Stimulated activated CD4-positive, alpha-beta T cell treated with anti-CD3 and anti-CD28 coated beads, Interleukin-15, amount 100 ng/mL, for 1 hour (primary cell): Measurements from ENCODE around the gene PAF1.

Experiments
- DNase-seq, 2 donors: peaks; one replicate each; pipeline ENCODE4 v3.0.0-alpha.2; 2020; ENCODE audit warnings: low read depth in 1 of 2, low spot score in 1 of 2

The PAF1 gene

GRCh38 chr19:39417463-39418181, 26.7 kb upstream of the PAF1 start:
- no peak for DNase-seq

GRCh38 chr19:39416152-39417120, 25.5 kb upstream of the PAF1 start:
- no peak for DNase-seq

- DNase-seq, result no peak
These were observed 24.5 kb upstream of the PAF1 start for GRCh38 chr19:39415111-39416046.

- DNase-seq, result no peak
These were observed 23.2 kb upstream of the PAF1 start for GRCh38 chr19:39413911-39414608.

- no peak for DNase-seq
These were observed 22.5 kb upstream of the PAF1 start for GRCh38 chr19:39413272-39413910.

GRCh38 chr19:39412867-39413271, 22.0 kb upstream of the PAF1 start:
- DNase-seq, result no peak

GRCh38 chr19:39412100-39412866, 21.4 kb upstream of the PAF1 start, which contains the start of gene PLEKHG2:
PLEKHG2 (plus strand) TSS chr19:39412669; CDS start chr19:39414087, 1,418 bp downstream.
- peak; percentile 95 to 99 for DNase-seq

GRCh38 chr19:39411832-39412099, 20.9 kb upstream of the PAF1 start:
- peak; percentile 82 for DNase-seq

GRCh38 chr19:39411081-39411831, 20.4 kb upstream of the PAF1 start:
- peak in 1 of 2 donors; percentile 42 for DNase-seq

- no peak for DNase-seq
These were observed 19.9 kb upstream of the PAF1 start for GRCh38 chr19:39410831-39411080.

- DNase-seq, result peak; percentile 49 to 68
These were observed 19.3 kb upstream of the PAF1 start for GRCh38 chr19:39410017-39410830.

- DNase-seq, result peak; percentile 68 to 84
These were observed 18.5 kb upstream of the PAF1 start for GRCh38 chr19:39409208-39410016.

- peak in 1 of 2 donors; percentile 27 for DNase-seq
These were observed 17.7 kb upstream of the PAF1 start for GRCh38 chr19:39408392-39409207.

- peak in 1 of 2 donors; percentile 57 for DNase-seq
These were observed 16.9 kb upstream of the PAF1 start for GRCh38 chr19:39407660-39408391.

GRCh38 chr19:39407410-39407659, 16.4 kb upstream of the PAF1 start:
- DNase-seq, result no peak
